Measurements from ENCODE around the gene LRRC41. TPM values are rescaled to one million over a fixed set of nuclear protein-coding genes. Genes with fewer than 3 reads are reported as not detected.
"Not testable (repeated sequence)": the region's sequence is repeated elsewhere in the genome, so short reads cannot be mapped to it uniquely, and the experiment has no call there.

The LRRC41 gene
- total RNA-seq, 3 donors from 2014 or later (not counting 1 experiment from before 2014, with no cell fraction given): 35.0 to 43.9 (median 35.8) TPM

DNA sequence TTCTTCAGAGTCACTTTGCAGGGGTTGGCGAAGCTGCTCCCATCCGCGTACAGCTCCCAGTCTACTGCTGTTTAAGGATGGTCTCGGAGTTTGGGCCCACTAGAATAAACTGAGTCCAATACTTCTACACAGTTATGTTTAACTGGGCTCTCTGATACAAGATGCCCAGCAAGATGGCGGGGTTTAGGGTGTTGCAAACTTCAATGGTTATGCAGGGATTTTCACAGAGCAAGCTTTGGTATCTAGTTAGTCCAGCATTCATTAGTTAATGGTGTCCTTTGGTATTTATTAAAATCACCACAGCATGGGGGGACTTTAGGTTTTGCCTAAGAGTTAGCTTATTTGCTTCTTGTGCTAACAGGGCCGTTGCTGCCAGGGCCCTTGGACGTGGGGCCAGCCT is 24.8 kb upstream of the LRRC41 start:
- H3K27ac Mint-ChIP-seq; H3K36me3 ChIP-seq (ENCODE audit: control insufficient read depth, insufficient read depth, low read length); H3K27me3 ChIP-seq (ENCODE audit: control insufficient read depth, insufficient read depth, low read length); H3K9me3 Mint-ChIP-seq; H3K27me3 Mint-ChIP-seq (ENCODE audit: low read depth in 2 of 2); H3K4me1 ChIP-seq (ENCODE audit: control insufficient read depth, insufficient read depth, low read length); DNase-seq; H3K27ac ChIP-seq (ENCODE audit: low read length); H3K4me1 Mint-ChIP-seq; H3K36me3 Mint-ChIP-seq; H3K4me3 ChIP-seq (ENCODE audit: low read length); H3K4me3 Mint-ChIP-seq; ATAC-seq; intact Hi-C loops (cut with micrococcal nuclease); H3K9me3 ChIP-seq (ENCODE audit: control insufficient read depth, insufficient read depth, low read length): not testable (repeated sequence)
- WGBS (ENCODE audit: insufficient coverage): 98% methylated on average over 7 of the region's 7 CpGs

DNA sequence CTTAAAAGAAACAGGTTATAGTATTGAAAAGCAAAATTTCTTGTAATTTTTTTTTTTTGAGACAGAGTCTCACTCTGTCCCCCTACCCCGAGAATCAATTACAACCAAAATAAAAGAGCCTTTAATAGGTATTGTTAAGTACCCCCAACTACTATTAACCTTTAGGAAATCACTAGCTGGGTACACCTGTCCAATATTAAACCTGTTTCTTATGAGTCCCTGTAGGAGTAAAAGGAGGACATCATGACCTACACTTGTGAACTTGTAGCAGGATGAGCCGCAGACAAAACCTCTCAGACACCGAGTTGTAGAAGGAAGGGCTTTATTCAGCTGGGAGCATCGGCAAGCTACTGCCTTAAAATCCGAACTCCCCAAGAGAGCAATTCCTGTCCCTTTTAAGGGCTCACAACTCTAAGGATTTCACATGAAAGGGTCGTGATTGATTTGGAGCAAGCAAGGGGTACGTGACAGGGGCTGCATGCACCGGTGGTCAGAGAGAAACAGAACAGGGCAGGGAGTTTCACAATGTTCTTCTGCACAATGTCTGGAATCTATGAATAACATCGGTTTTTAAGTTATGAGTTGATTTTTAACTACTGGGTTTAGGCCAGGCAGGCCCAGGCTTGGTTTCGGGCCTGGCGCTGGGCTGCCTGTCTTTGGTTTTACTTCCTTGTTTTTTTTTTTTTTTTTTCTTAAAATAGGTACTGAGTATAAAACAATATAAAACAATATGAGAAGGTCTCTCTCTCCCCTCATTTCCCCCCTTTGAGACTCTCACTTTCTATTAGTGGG is 22.1 kb upstream of the LRRC41 start:
- WGBS (ENCODE audit: insufficient coverage): 99% methylated on average over 6 of the region's 11 CpGs
- intact Hi-C loops (cut with micrococcal nuclease); H3K27me3 ChIP-seq (ENCODE audit: control insufficient read depth, insufficient read depth, low read length); H3K4me1 Mint-ChIP-seq; H3K36me3 ChIP-seq (ENCODE audit: control insufficient read depth, insufficient read depth, low read length); DNase-seq; ATAC-seq; H3K27ac Mint-ChIP-seq; H3K4me3 Mint-ChIP-seq; H3K36me3 Mint-ChIP-seq; H3K4me1 ChIP-seq (ENCODE audit: control insufficient read depth, insufficient read depth, low read length); H3K27me3 Mint-ChIP-seq (ENCODE audit: low read depth in 2 of 2); H3K4me3 ChIP-seq (ENCODE audit: low read length); H3K9me3 Mint-ChIP-seq; H3K9me3 ChIP-seq (ENCODE audit: control insufficient read depth, insufficient read depth, low read length): not testable (repeated sequence)
- peak overlapping the region; percentile 19 for H3K27ac ChIP-seq (ENCODE audit: low read length)

DNA sequence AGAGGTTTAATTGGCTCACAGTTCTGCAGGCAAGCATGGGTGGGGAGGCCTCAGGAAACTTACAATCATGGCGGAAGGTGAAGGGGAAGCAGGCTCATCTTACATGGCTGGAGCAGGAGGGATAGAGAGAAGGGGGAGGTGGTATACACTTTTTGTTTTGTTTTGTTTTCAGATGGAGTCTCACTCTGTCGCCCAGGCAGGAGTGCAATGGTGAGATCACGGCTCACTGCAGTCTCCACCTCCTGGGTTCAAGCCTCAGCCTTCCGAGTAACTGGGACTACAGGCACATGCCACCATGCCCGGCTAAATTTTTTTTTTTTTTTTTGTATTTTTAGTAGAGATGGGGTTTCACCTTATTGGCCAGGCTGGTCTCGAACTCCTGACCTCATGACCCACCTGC is 18.8 kb upstream of the LRRC41 start:
- H3K27me3 ChIP-seq (ENCODE audit: control insufficient read depth, insufficient read depth, low read length); H3K4me1 Mint-ChIP-seq; H3K27me3 Mint-ChIP-seq (ENCODE audit: low read depth in 2 of 2); H3K27ac Mint-ChIP-seq; H3K4me3 Mint-ChIP-seq; H3K36me3 ChIP-seq (ENCODE audit: control insufficient read depth, insufficient read depth, low read length); intact Hi-C loops (cut with micrococcal nuclease); DNase-seq; H3K4me1 ChIP-seq (ENCODE audit: control insufficient read depth, insufficient read depth, low read length); H3K9me3 Mint-ChIP-seq; H3K36me3 Mint-ChIP-seq; H3K9me3 ChIP-seq (ENCODE audit: control insufficient read depth, insufficient read depth, low read length); ATAC-seq; H3K27ac ChIP-seq (ENCODE audit: low read length); H3K4me3 ChIP-seq (ENCODE audit: low read length): not testable (repeated sequence)
- 90% methylated on average over 4 of the region's 6 CpGs for WGBS (ENCODE audit: insufficient coverage)

GRCh38 chr1:46319960-46320914 is 16.8 kb upstream of the LRRC41 start:
- H3K9me3 Mint-ChIP-seq; intact Hi-C loops (cut with micrococcal nuclease): not testable (repeated sequence)

DNA sequence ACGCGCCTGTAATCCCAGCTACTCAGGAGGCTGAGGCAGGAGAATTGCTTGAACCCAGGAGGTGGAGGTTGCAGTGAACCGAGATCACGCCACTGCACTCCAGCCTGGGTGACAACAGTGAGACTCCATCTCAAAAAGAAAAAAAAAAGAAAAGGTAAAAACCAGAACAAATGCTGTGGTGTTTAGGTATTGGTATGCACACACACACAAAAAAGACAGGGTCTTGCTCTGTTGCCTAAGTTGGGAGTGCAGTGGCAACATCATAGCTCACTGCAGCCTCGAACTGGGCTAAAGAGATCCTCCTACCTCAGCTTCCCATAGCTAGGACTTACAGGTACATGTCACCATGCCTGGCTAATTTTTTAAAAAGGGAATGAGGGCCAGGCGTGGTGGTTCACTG is 15.9 kb upstream of the LRRC41 start:
- 95% methylated on average over 6 of the region's 6 CpGs for whole genome bisulfite sequencing (ENCODE audit: insufficient coverage)
- H3K4me1 ChIP-seq (ENCODE audit: control insufficient read depth, insufficient read depth, low read length); H3K27me3 Mint-ChIP-seq (ENCODE audit: low read depth in 2 of 2); H3K27me3 ChIP-seq (ENCODE audit: control insufficient read depth, insufficient read depth, low read length); DNase-seq; H3K36me3 Mint-ChIP-seq; H3K9me3 ChIP-seq (ENCODE audit: control insufficient read depth, insufficient read depth, low read length); H3K27ac Mint-ChIP-seq; H3K27ac ChIP-seq (ENCODE audit: low read length); intact Hi-C loops (cut with micrococcal nuclease); ATAC-seq; H3K4me3 ChIP-seq (ENCODE audit: low read length); H3K4me3 Mint-ChIP-seq; H3K9me3 Mint-ChIP-seq; H3K4me1 Mint-ChIP-seq: not testable (repeated sequence)
- H3K36me3 ChIP-seq (ENCODE audit: control insufficient read depth, insufficient read depth, low read length): peaks cover 14% of the 10 kb centered on the region

More at GRCh38 chr1:46319960-46320914, 16.8 kb upstream of the LRRC41 start:
- H3K4me3 Mint-ChIP-seq; H3K36me3 Mint-ChIP-seq; H3K4me3 ChIP-seq (ENCODE audit: low read length); H3K36me3 ChIP-seq (ENCODE audit: control insufficient read depth, insufficient read depth, low read length); H3K4me1 Mint-ChIP-seq; H3K27me3 Mint-ChIP-seq (ENCODE audit: low read depth in 2 of 2); H3K27ac ChIP-seq (ENCODE audit: low read length); DNase-seq; H3K27me3 ChIP-seq (ENCODE audit: control insufficient read depth, insufficient read depth, low read length); H3K4me1 ChIP-seq (ENCODE audit: control insufficient read depth, insufficient read depth, low read length); H3K27ac Mint-ChIP-seq; ATAC-seq; H3K9me3 ChIP-seq (ENCODE audit: control insufficient read depth, insufficient read depth, low read length): not testable (repeated sequence)
- 97% methylated on average over 7 of the region's 13 CpGs for WGBS (ENCODE audit: insufficient coverage)
